NB4 (cell line): Measurements from ENCODE around the gene GTSE1.

Experiments
- CTCF ChIP-seq: IDR thresholded peaks from one replicate; pipeline ENCODE4 v1.5.1; 2012; ENCODE audit warnings: low read depth, low read length
- MAX ChIP-seq: IDR thresholded peaks from 2 replicates; pipeline ENCODE4 v1.6.1; 2011; ENCODE audit warnings: low read depth, low read length
- MYC ChIP-seq: IDR thresholded peaks from 2 replicates; pipeline ENCODE4 v1.6.1; 2011; ENCODE audit warnings: low read depth, low read length
- POLR2A ChIP-seq: IDR thresholded peaks from 2 replicates; pipeline ENCODE4 v1.6.1; 2011; ENCODE audit warnings: mild to moderate bottlenecking; ENCODE audit not compliant: insufficient read length; ENCODE audit errors: extremely low read depth

GRCh38 chr22:46362203-46362933 lies 65.7 kb downstream of the GTSE1 start:
- TF ChIP-seq POLR2A (no peak), CTCF (no peak), MYC (no peak), MAX (no peak)
